SK-N-SH treated with all-trans-retinoic acid at 6 μM for 48 hours (cell line): ENCODE measurements around the gene COL23A1.

ENCODE experiments used
- ATAC-seq: fragments of 200-7000 bp; cut with Tn5 transposase; 3 replicates; pipeline ENCODE4 v1.9.1; 2020; ENCODE audit warnings: mild to moderate bottlenecking, moderate library complexity
- CREB5 ChIP-seq: fragments of 250-450 bp; sonication (Bioruptor Pico); IDR thresholded peaks from 2 replicates; pipeline ENCODE4 v1.5.1; 2020; ENCODE audit warnings: low read depth, mild to moderate bottlenecking, moderate library complexity
- CSDC2 ChIP-seq: fragments of 250-450 bp; sonication (Bioruptor Pico); IDR thresholded peaks from 2 replicates; pipeline ENCODE4 v1.5.0; 2020; ENCODE audit warnings: mild to moderate bottlenecking, moderate library complexity
- CSRNP3 ChIP-seq: fragments of 250-450 bp; sonication (Bioruptor Pico); IDR thresholded peaks from 2 replicates; pipeline ENCODE4 v1.5.1; 2021; ENCODE audit warnings: mild to moderate bottlenecking, moderate library complexity
- ESRRG ChIP-seq: fragments of 250-450 bp; sonication (Bioruptor Pico); IDR thresholded peaks from 2 replicates; pipeline ENCODE4 v1.6.1; 2021; ENCODE audit warnings: mild to moderate bottlenecking
- GLIS3 ChIP-seq: fragments of 250-450 bp; sonication (Bioruptor Pico); IDR thresholded peaks from 2 replicates; pipeline ENCODE4 v1.5.0; 2020; ENCODE audit warnings: mild to moderate bottlenecking, moderate library complexity
- ISL1 ChIP-seq: fragments of 250-450 bp; sonication (Bioruptor Pico); IDR thresholded peaks from 2 replicates; pipeline ENCODE4 v2.1.2; 2022; ENCODE audit warnings: mild to moderate bottlenecking, moderate library complexity
- OSR1 ChIP-seq: fragments of 250-450 bp; sonication (Bioruptor Pico); IDR thresholded peaks from 2 replicates; pipeline ENCODE4 v1.8.0; 2022; ENCODE audit warnings: moderate library complexity, mild to moderate bottlenecking, inconsistent platforms
- PATZ1 ChIP-seq: fragments of 250-450 bp; sonication (Bioruptor Pico); IDR thresholded peaks from 2 replicates; pipeline ENCODE4 v1.8.0; 2020; ENCODE audit warnings: mild to moderate bottlenecking, moderate library complexity, borderline replicate concordance
- POU6F1 ChIP-seq: fragments of 250-450 bp; sonication (Bioruptor Pico); IDR thresholded peaks from 2 replicates; pipeline ENCODE4 v1.8.0; 2021; ENCODE audit warnings: low read depth, mild to moderate bottlenecking, moderate library complexity, borderline replicate concordance
- PPARA ChIP-seq: fragments of 250-450 bp; sonication (Bioruptor Pico); IDR thresholded peaks from 2 replicates; pipeline ENCODE4 v1.5.0; 2020; ENCODE audit warnings: mild to moderate bottlenecking, borderline replicate concordance
- RARB ChIP-seq: fragments of 250-450 bp; sonication (Bioruptor Pico); IDR thresholded peaks from 2 replicates; pipeline ENCODE4 v1.8.0; 2021; ENCODE audit warnings: mild to moderate bottlenecking, moderate library complexity
- SNAI2 ChIP-seq: fragments of 250-450 bp; sonication (Bioruptor Pico); IDR thresholded peaks from 2 replicates; pipeline ENCODE4 v1.5.0; 2020; ENCODE audit warnings: mild to moderate bottlenecking, moderate library complexity
- TCF4 ChIP-seq: fragments of 250-450 bp; sonication (Bioruptor Pico); IDR thresholded peaks from 2 replicates; pipeline ENCODE4 v1.8.0; 2021; ENCODE audit warnings: mild to moderate bottlenecking, moderate library complexity, borderline replicate concordance
- TOX ChIP-seq: fragments of 250-450 bp; sonication (Bioruptor Pico); IDR thresholded peaks from 2 replicates; pipeline ENCODE4 v1.8.0; 2021; ENCODE audit warnings: mild to moderate bottlenecking, moderate library complexity, borderline replicate concordance
- TSHZ2 ChIP-seq: fragments of 250-450 bp; sonication (Bioruptor Pico); IDR thresholded peaks from 2 replicates; pipeline ENCODE4 v1.5.0; 2020; ENCODE audit warnings: mild to moderate bottlenecking, moderate library complexity
- ZC3H10 ChIP-seq: fragments of 250-450 bp; sonication (Bioruptor Pico); IDR thresholded peaks from 2 replicates; pipeline ENCODE4 v1.5.1; 2021; ENCODE audit warnings: mild to moderate bottlenecking, moderate library complexity
- ZFP3 ChIP-seq: fragments of 250-450 bp; sonication (Bioruptor Pico); IDR thresholded peaks from 2 replicates; pipeline ENCODE4 v1.5.0; 2020; ENCODE audit warnings: mild to moderate bottlenecking, moderate library complexity
- ZFP30 ChIP-seq: fragments of 450-650 bp; formaldehyde crosslinking; IDR thresholded peaks from 2 replicates; pipeline ENCODE4 v1.5.0; 2022; ENCODE audit warnings: mild to moderate bottlenecking, moderate library complexity
- ZNF565 ChIP-seq: fragments of 450-650 bp; formaldehyde crosslinking; conservative IDR thresholded peaks from 2 replicates; pipeline ENCODE4 v1.5.0; 2020; ENCODE audit warnings: low read depth, mild to moderate bottlenecking, moderate library complexity
- ZNF70 ChIP-seq: fragments of 450-650 bp; formaldehyde crosslinking; IDR thresholded peaks from 2 replicates; pipeline ENCODE4 v1.5.0; 2020; ENCODE audit warnings: mild to moderate bottlenecking, moderate library complexity
- ZNF8 ChIP-seq: fragments of 450-650 bp; formaldehyde crosslinking; IDR thresholded peaks from 2 replicates; pipeline ENCODE4 v1.5.0; 2020; ENCODE audit warnings: mild to moderate bottlenecking, moderate library complexity

Gene COL23A1

GRCh38 chr5:178595750-178596149 lies 5.6 kb upstream of the COL23A1 start:
- ATAC-seq: no peak

GRCh38 chr5:178595150-178595549 lies 5.0 kb upstream of the COL23A1 start:
- no peak for ATAC-seq
- TF ChIP-seq ZNF8 (CRISPR knock-in tag) (no peak), PPARA (CRISPR knock-in tag) (no peak), POU6F1 (CRISPR knock-in tag) (no peak), ZNF565 (CRISPR knock-in tag) (no peak), ZFP3 (CRISPR knock-in tag) (no peak), SNAI2 (no peak), CSRNP3 (CRISPR knock-in tag) (no peak), ISL1 (CRISPR knock-in tag) (no peak), ESRRG (CRISPR knock-in tag) (no peak)

More at GRCh38 chr5:178595750-178596149, 5.6 kb upstream of the COL23A1 start:
- TF ChIP-seq GLIS3 (CRISPR knock-in tag) (no peak), ZFP30 (CRISPR knock-in tag) (no peak), RARB (CRISPR knock-in tag) (no peak), ZC3H10 (CRISPR knock-in tag) (no peak), PATZ1 (CRISPR knock-in tag) (no peak), ZFP3 (CRISPR knock-in tag) (no peak), ISL1 (CRISPR knock-in tag) (no peak), OSR1 (CRISPR knock-in tag) (no peak), TSHZ2 (CRISPR knock-in tag) (no peak), POU6F1 (CRISPR knock-in tag) (no peak), CSRNP3 (CRISPR knock-in tag) (no peak), CREB5 (no peak), PPARA (CRISPR knock-in tag) (no peak), TCF4 (no peak), CSDC2 (CRISPR knock-in tag) (no peak), TOX (CRISPR knock-in tag) (no peak), SNAI2 (no peak), ZNF70 (CRISPR knock-in tag) (no peak), ZNF565 (CRISPR knock-in tag) (no peak)
